K562 (cell line): ENCODE measurements around the gene GAB2. TPM values are rescaled to one million over a fixed set of nuclear protein-coding genes. Genes with fewer than 3 reads are reported as not detected.
A peak's percentile ranks its signal among the peaks of the same experiment; 100 is the strongest.

ENCODE experiments used
- ADNP ChIP-seq: fragments of 200-800 bp; sonication (Bioruptor generic); IDR thresholded peaks from 2 replicates; pipeline ENCODE4 v1.6.1; 2016; ENCODE audit warnings: missing genetic modification characterization, missing compliant biosample characterization
- BHLHE40 ChIP-seq: IDR thresholded peaks from 2 replicates; pipeline ENCODE4 v1.6.1; 2011; ENCODE audit warnings: low read length, improper control_type of control experiment
- ETV6 ChIP-seq, 3 experiments: fragments of 150-350 bp in 1 of 3; sonication (generic) in 1 of 3; formaldehyde crosslinking in 1 of 3; IDR thresholded peaks; 2 replicates each; pipeline versions ENCODE4 v1.6.1 to v1.8.0; 2014 to 2022; ENCODE audit warnings: borderline replicate concordance in 2 of 3, low read depth in 2 of 3, antibody characterized with exemption in 1 of 3, low read length in 1 of 3, mild to moderate bottlenecking in 1 of 3, missing genetic modification reagents in 1 of 3
- FOXA3 ChIP-seq, 2 experiments: fragments of 450-650 bp in 1 of 2; sonication (generic) in 1 of 2; formaldehyde crosslinking; IDR thresholded peaks in 1 of 2; conservative IDR thresholded peaks in 1 of 2; 2 replicates each; pipeline versions ENCODE4 v1.4.0 to v1.8.0; 2020 to 2022; ENCODE audit warnings: mild to moderate bottlenecking in 2 of 2, missing genetic modification reagents in 1 of 2
- HEY1 ChIP-seq: fragments of 250-450 bp; sonication (Bioruptor Pico); IDR thresholded peaks from 2 replicates; pipeline ENCODE4 v1.5.0; 2020; ENCODE audit warnings: mild to moderate bottlenecking, moderate library complexity, borderline replicate concordance
- KLF1 ChIP-seq: fragments of 450-650 bp; IDR thresholded peaks from 2 replicates; pipeline ENCODE4 v1.6.1; 2016; ENCODE audit warnings: missing genetic modification characterization, missing compliant biosample characterization
- KLF13 ChIP-seq: fragments of 450-650 bp; IDR thresholded peaks from 2 replicates; pipeline ENCODE4 v1.6.1; 2016; ENCODE audit warnings: missing genetic modification characterization, low read depth, mild to moderate bottlenecking, missing compliant biosample characterization, moderate library complexity, borderline replicate concordance
- MED1 ChIP-seq: sonication (generic); formaldehyde crosslinking; IDR thresholded peaks from 2 replicates; pipeline ENCODE4 v1.8.1; 2023; ENCODE audit warnings: missing genetic modification reagents, borderline replicate concordance
- NCOA2 ChIP-seq, 2 experiments: fragments of 450-650 bp; IDR thresholded peaks; 2 replicates each; pipeline ENCODE4 v1.6.1; 2018; ENCODE audit warnings: mild to moderate bottlenecking in 2 of 2, moderate library complexity in 1 of 2; ENCODE audit not compliant: partially characterized antibody in 2 of 2
- NR2C1 ChIP-seq, 2 experiments: fragments of 450-650 bp; IDR thresholded peaks; 2 replicates each; pipeline ENCODE4 v1.6.1; 2017; ENCODE audit warnings: mild to moderate bottlenecking in 2 of 2, antibody characterized with exemption in 1 of 2, inconsistent platforms in 1 of 2, missing compliant biosample characterization in 1 of 2, missing genetic modification characterization in 1 of 2
- PHB ChIP-seq: fragments of 250-450 bp; sonication (Bioruptor Pico); IDR thresholded peaks from 2 replicates; pipeline ENCODE4 v1.5.0; 2021
- ZNF121 ChIP-seq: sonication (generic); formaldehyde crosslinking; conservative IDR thresholded peaks from 2 replicates; pipeline ENCODE4 v1.8.0; 2022; ENCODE audit warnings: missing genetic modification reagents
- ZNF134 ChIP-seq: fragments of 250-450 bp; sonication (Bioruptor Pico); conservative IDR thresholded peaks from 2 replicates; pipeline ENCODE4 v1.4.0; 2020
- ZNF224 ChIP-seq: sonication (generic); formaldehyde crosslinking; IDR thresholded peaks from 2 replicates; pipeline ENCODE4 v1.8.0; 2022; ENCODE audit warnings: mild to moderate bottlenecking, missing genetic modification reagents
- ZNF24 ChIP-seq: fragments of 450-650 bp; IDR thresholded peaks from 2 replicates; pipeline ENCODE4 v1.6.1; 2016
- ZNF785 ChIP-seq: fragments of 250-450 bp; sonication (Bioruptor Pico); IDR thresholded peaks from 2 replicates; pipeline ENCODE4 v1.4.0; 2020; ENCODE audit warnings: mild to moderate bottlenecking
- ZNF79 ChIP-seq: fragments of 250-450 bp; sonication (Bioruptor Pico); IDR thresholded peaks from 2 replicates; pipeline ENCODE4 v1.4.0; 2020; ENCODE audit warnings: low read depth, mild to moderate bottlenecking, moderate library complexity
- polyA plus RNA-seq, 8 experiments: library from polyadenylated mRNA; depleted of rRNA in 4 of 8; stranded (reverse) in 5 of 8; unstranded in 3 of 8; fragments of >200 nt; fragmentation: Nextera tagmentation in 2 of 8; fragmentation: Illumina TruSeq in 1 of 8; extraction: Ambion mirVana in 2 of 8; extraction: Trizol in 1 of 8; gene quantifications; 2 replicates each; pipeline versions ENCODE4 v1.2.1 to v1.2.3, GENCODE V29; 2011 to 2014; ENCODE audit warnings: inconsistent platforms in 1 of 8, missing spikeins in 1 of 8
- total RNA-seq, 7 experiments: library from RNA; depleted of rRNA in 6 of 7; stranded (reverse); fragments of >200 nt in 6 of 7; fragmentation: Illumina TruSeq in 2 of 7; extraction: Trizol in 2 of 7; gene quantifications; 2 replicates each; pipeline versions ENCODE4 v1.2.1 to v1.2.3, GENCODE V29; 2011 to 2021; ENCODE audit warnings: low replicate concordance in 1 of 7
- TF ChIP-seq, protein P1 (sequence below): fragments of 250-450 bp; sonication (Bioruptor Pico); IDR thresholded peaks from 2 replicates; pipeline ENCODE4 v1.8.0; 2021; ENCODE audit warnings: borderline replicate concordance, mild to moderate bottlenecking, moderate library complexity; ENCODE audit not compliant: poor library complexity, severe bottlenecking
- TF ChIP-seq, protein P2 (sequence below): fragments of 450-650 bp; IDR thresholded peaks from 2 replicates; pipeline ENCODE4 v1.6.1; 2017; ENCODE audit warnings: antibody characterized with exemption, mild to moderate bottlenecking
- TF ChIP-seq, protein P3 (sequence below), 2 experiments: IDR thresholded peaks in 1 of 2; conservative IDR thresholded peaks in 1 of 2; 2 replicates each; pipeline ENCODE4 v1.6.1; 2016; ENCODE audit warnings: low read depth in 2 of 2, mild to moderate bottlenecking in 1 of 2, missing compliant biosample characterization in 1 of 2, missing genetic modification characterization in 1 of 2, moderate library complexity in 1 of 2

The GAB2 gene
- total and polyA plus RNA-seq, 9 of the 15 experiments (the other 6 are each of a cell fraction or from before 2014, with no cell fraction given): 2.3 to 35.2 (median 16.1) TPM

DNA sequence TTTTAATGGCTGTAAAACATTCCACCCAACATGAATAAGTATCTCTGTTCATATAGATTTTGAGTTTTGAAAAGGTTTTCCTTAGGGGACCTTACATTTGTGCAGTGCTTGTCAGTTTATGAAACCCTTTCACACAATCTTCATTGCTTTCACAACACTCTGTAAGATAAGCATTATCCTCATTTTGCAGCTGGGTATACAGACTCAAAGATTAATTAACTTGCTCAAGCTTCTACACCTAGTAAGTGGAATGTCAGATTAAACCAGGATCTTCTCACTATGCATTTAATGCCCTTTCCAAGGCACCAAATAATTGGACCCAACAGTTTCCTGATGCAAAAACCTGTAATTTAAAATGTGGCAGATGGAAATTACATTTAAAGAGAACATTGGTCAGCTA lies 11.6 kb upstream of the GAB2 start (continued):
- no peak for TF ChIP-seq MED1
- no peak for TF ChIP-seq ETV6 (IDR thresholded peaks at IDR 0.05; ENCODE audit: borderline replicate concordance in 1 of 2, low read depth in 2 of 2, low read length in 1 of 2)
- TF ChIP-seq ETV6 (CRISPR knock-in tag; IDR thresholded peaks at IDR 0.05; ENCODE audit: borderline replicate concordance): no peak
- TF ChIP-seq HEY1 (CRISPR knock-in tag): no peak
- no peak for TF ChIP-seq KLF13 (tag)
- TF ChIP-seq ZNF121 (CRISPR knock-in tag): no peak
- TF ChIP-seq, protein P1, sequence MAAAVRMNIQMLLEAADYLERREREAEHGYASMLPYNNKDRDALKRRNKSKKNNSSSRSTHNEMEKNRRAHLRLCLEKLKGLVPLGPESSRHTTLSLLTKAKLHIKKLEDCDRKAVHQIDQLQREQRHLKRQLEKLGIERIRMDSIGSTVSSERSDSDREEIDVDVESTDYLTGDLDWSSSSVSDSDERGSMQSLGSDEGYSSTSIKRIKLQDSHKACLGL (CRISPR knock-in tag): no peak
- TF ChIP-seq NR2C1 (IDR thresholded peaks at IDR 0.05): no peak
- TF ChIP-seq NR2C1 (tag; IDR thresholded peaks at IDR 0.05): no peak
- no peak for TF ChIP-seq ZNF79 (CRISPR knock-in tag)
- TF ChIP-seq BHLHE40: no peak
- TF ChIP-seq KLF1 (tag): no peak
- no peak for TF ChIP-seq NCOA2 (IDR thresholded peaks at IDR 0.05; ENCODE audit: partially characterized antibody in 2 of 2)
- peak in 1 of 2 experiments; percentile 86; a peak in 2 of 4 replicates for TF ChIP-seq FOXA3 (CRISPR knock-in tag; conservative IDR thresholded peaks at IDR 0.05 in 1 of 2, IDR thresholded peaks at IDR 0.05 in 1 of 2)
- TF ChIP-seq, protein P2, sequence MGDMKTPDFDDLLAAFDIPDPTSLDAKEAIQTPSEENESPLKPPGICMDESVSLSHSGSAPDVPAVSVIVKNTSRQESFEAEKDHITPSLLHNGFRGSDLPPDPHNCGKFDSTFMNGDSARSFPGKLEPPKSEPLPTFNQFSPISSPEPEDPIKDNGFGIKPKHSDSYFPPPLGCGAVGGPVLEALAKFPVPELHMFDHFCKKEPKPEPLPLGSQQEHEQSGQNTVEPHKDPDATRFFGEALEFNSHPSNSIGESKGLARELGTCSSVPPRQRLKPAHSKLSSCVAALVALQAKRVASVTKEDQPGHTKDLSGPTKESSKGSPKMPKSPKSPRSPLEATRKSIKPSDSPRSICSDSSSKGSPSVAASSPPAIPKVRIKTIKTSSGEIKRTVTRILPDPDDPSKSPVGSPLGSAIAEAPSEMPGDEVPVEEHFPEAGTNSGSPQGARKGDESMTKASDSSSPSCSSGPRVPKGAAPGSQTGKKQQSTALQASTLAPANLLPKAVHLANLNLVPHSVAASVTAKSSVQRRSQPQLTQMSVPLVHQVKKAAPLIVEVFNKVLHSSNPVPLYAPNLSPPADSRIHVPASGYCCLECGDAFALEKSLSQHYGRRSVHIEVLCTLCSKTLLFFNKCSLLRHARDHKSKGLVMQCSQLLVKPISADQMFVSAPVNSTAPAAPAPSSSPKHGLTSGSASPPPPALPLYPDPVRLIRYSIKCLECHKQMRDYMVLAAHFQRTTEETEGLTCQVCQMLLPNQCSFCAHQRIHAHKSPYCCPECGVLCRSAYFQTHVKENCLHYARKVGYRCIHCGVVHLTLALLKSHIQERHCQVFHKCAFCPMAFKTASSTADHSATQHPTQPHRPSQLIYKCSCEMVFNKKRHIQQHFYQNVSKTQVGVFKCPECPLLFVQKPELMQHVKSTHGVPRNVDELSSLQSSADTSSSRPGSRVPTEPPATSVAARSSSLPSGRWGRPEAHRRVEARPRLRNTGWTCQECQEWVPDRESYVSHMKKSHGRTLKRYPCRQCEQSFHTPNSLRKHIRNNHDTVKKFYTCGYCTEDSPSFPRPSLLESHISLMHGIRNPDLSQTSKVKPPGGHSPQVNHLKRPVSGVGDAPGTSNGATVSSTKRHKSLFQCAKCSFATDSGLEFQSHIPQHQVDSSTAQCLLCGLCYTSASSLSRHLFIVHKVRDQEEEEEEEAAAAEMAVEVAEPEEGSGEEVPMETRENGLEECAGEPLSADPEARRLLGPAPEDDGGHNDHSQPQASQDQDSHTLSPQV: no peak
- no peak for TF ChIP-seq ZNF24
- no peak for TF ChIP-seq ADNP (tag)
- no peak for TF ChIP-seq ZNF134
- TF ChIP-seq, protein P3, sequence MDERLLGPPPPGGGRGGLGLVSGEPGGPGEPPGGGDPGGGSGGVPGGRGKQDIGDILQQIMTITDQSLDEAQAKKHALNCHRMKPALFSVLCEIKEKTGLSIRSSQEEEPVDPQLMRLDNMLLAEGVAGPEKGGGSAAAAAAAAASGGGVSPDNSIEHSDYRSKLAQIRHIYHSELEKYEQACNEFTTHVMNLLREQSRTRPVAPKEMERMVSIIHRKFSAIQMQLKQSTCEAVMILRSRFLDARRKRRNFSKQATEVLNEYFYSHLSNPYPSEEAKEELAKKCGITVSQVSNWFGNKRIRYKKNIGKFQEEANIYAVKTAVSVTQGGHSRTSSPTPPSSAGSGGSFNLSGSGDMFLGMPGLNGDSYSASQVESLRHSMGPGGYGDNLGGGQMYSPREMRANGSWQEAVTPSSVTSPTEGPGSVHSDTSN (CRISPR knock-in tag; IDR thresholded peaks at IDR 0.05; ENCODE audit: low read depth): no peak
- TF ChIP-seq, protein P3 (tag; conservative IDR thresholded peaks at IDR 0.05; ENCODE audit: low read depth): peak; percentile 78
- no peak for TF ChIP-seq ZNF224 (CRISPR knock-in tag)
- TF ChIP-seq ZNF785 (CRISPR knock-in tag): no peak
- TF ChIP-seq PHB (CRISPR knock-in tag): no peak
